ENCODE measurements around the gene SCN1A.

GRCh38 chr2:166031054-166031453, 96.8 kb downstream of the SCN1A start:
- TF ChIP-seq POLR2AphosphoS5 (IDR thresholded peaks at IDR 0.05; ENCODE audit: low read depth, low read length) (no peak), POLR2A (IDR thresholded peaks at IDR 0.05; ENCODE audit: low read depth, low read length) (no peak), POU2F2 (IDR thresholded peaks at IDR 0.05; ENCODE audit: low read depth, low read length) (no peak), TAF1 (IDR thresholded peaks at IDR 0.05; ENCODE audit: low read depth, low read length) (no peak), SPI1 (IDR thresholded peaks at IDR 0.05; ENCODE audit: low read depth, low read length) (no peak)
